K562 (cell line): ENCODE data around the gene PWP2. TPM values are rescaled to one million over a fixed set of nuclear protein-coding genes. Genes with fewer than 3 reads are reported as not detected.
A peak's percentile ranks its signal among the peaks of the same experiment; 100 is the strongest.

Experiments used
- ATAC-seq: fragments of 200-7000 bp; cut with Tn5 transposase; 3 replicates; pipeline ENCODE4 v1.9.1; 2020; ENCODE audit warnings: moderate library complexity
- BruUV-seq: library from RNA; stranded (reverse); fragments of 400-500 nt; replicated peaks from 2 replicates; lab custom pipeline; 2021; lab: Mats Ljungman, UMichigan
- CTCF ChIA-PET: fragments of 300-600 bp; formaldehyde crosslinking; extraction: SDS; loops from one replicate; lab custom pipeline; 2021; ENCODE audit warnings: low intra/inter-chr PET ratio; lab: Yijun Ruan, JAX
- POLR2A ChIA-PET: fragments of 300-600, 350-650 bp; sonication (Branson Sonifier 250); formaldehyde crosslinking; extraction: SDS; loops from one replicate; lab custom pipeline; 2021; ENCODE audit warnings: antibody characterized with exemption, inconsistent platforms; lab: Yijun Ruan, JAX
- DNase-seq, 4 experiments: peaks; one replicate each; pipeline versions ENCODE4 v3.0.0 to v3.0.0-alpha.2; 2011 to 2018; ENCODE audit warnings: low spot score in 3 of 4, mixed read lengths in 3 of 4; ENCODE audit errors: extremely low read depth in 1 of 4
- FAIRE-seq: peaks from 2 replicates; lab custom pipeline; 2011; peaks lifted over from hg19 to GRCh38; lab: Jason Lieb, UNC
- H2AFZ ChIP-seq: 2 replicates; pipeline ENCODE4 v1.6.0; 2011; ENCODE audit warnings: low read depth, low read length, control low read depth, inconsistent platforms
- H3K27ac ChIP-seq: fragments of 200-600 bp; 3 replicates; pipeline ENCODE4 v1.8.0; 2011; ENCODE audit warnings: low read depth, mild to moderate bottlenecking, control low read depth, inconsistent platforms, low read length, moderate library complexity, mixed read lengths; ENCODE audit errors: extremely low read depth
- H3K27me3 ChIP-seq, 2 experiments: fragments of 300-600 bp in 1 of 2; 2 replicates in 1 of 2; 3 replicates in 1 of 2; pipeline versions ENCODE4 v1.6.0 to v1.8.0; 2011; ENCODE audit warnings: inconsistent platforms in 2 of 2, low read length in 2 of 2, mild to moderate bottlenecking in 1 of 2, mixed read lengths in 1 of 2, moderate library complexity in 1 of 2; ENCODE audit not compliant: control insufficient read depth in 2 of 2, insufficient read depth in 2 of 2
- H3K36me3 ChIP-seq: fragments of 300-600 bp; 3 replicates; pipeline ENCODE4 v1.8.0; 2011; ENCODE audit warnings: mild to moderate bottlenecking, low read length, inconsistent platforms; ENCODE audit not compliant: control insufficient read depth, insufficient read depth
- H3K4me1 ChIP-seq, 2 experiments: fragments of 200-600 bp in 1 of 2; replicated peaks in 1 of 2; 2 replicates in 1 of 2; 3 replicates in 1 of 2; pipeline versions ENCODE4 v1.5.1 to v1.8.0; 2011; ENCODE audit warnings: inconsistent platforms in 2 of 2, low read length in 2 of 2, mild to moderate bottlenecking in 1 of 2, mixed read lengths in 1 of 2, moderate library complexity in 1 of 2; ENCODE audit not compliant: control insufficient read depth in 2 of 2, insufficient read depth in 2 of 2
- H3K4me2 ChIP-seq: 2 replicates; pipeline ENCODE4 v1.6.1; 2011; ENCODE audit warnings: low read length, control low read depth, inconsistent platforms, mixed read lengths; ENCODE audit not compliant: insufficient read depth
- H3K4me3 ChIP-seq: fragments of 200-600 bp; sonication (generic), shearing (Covaris generic); 2 replicates; pipeline ENCODE4 v1.5.1; 2016; ENCODE audit warnings: control low read depth, inconsistent platforms
- H3K79me2 ChIP-seq: fragments of 200-600 bp; 3 replicates; pipeline ENCODE4 v1.8.0; 2011; ENCODE audit warnings: low read length, inconsistent platforms; ENCODE audit not compliant: control insufficient read depth, insufficient read depth
- H3K9ac ChIP-seq, 2 experiments: 2 replicates each; pipeline versions ENCODE4 v1.6.0 to v1.6.1; 2011; ENCODE audit warnings: low read depth in 2 of 2, low read length in 2 of 2, control low read depth in 1 of 2, inconsistent platforms in 1 of 2, mild to moderate bottlenecking in 1 of 2, mixed read lengths in 1 of 2; ENCODE audit not compliant: insufficient read depth in 1 of 2
- H3K9me1 ChIP-seq: one replicate; pipeline ENCODE4 v1.6.0; 2011; ENCODE audit warnings: inconsistent platforms, mild to moderate bottlenecking, low read length, moderate library complexity; ENCODE audit not compliant: control insufficient read depth, insufficient read depth
- H3K9me3 ChIP-seq: replicated peaks from 2 replicates; pipeline ENCODE4 v1.5.1; 2011; ENCODE audit warnings: low read depth, low read length, inconsistent platforms; ENCODE audit not compliant: control insufficient read depth, insufficient read depth
- H4K20me1 ChIP-seq: replicated peaks from 2 replicates; pipeline ENCODE4 v1.6.1; 2011; ENCODE audit warnings: low read length, inconsistent platforms, mixed read lengths; ENCODE audit not compliant: control insufficient read depth, insufficient read depth
- CLOCK ChIP-seq: fragments of 250-450 bp; sonication (Bioruptor Pico); IDR thresholded peaks from 2 replicates; pipeline ENCODE4 v1.4.0; 2020; ENCODE audit warnings: mild to moderate bottlenecking, moderate library complexity, borderline replicate concordance
- FOXA1 ChIP-seq: fragments of 450-650 bp; IDR thresholded peaks from 2 replicates; pipeline ENCODE4 v1.6.1; 2016; ENCODE audit warnings: mild to moderate bottlenecking, borderline replicate concordance
- GTF2E2 ChIP-seq: fragments of 200-800 bp; sonication (Bioruptor generic); IDR thresholded peaks from 2 replicates; pipeline ENCODE4 v1.6.1; 2016; ENCODE audit warnings: missing genetic modification characterization, missing compliant biosample characterization
- JUN ChIP-seq, 2 experiments: sonication (generic) in 1 of 2; formaldehyde crosslinking in 1 of 2; IDR thresholded peaks; 2 replicates each; pipeline versions ENCODE4 v1.6.1 to v1.8.0; 2012 to 2022; ENCODE audit warnings: borderline replicate concordance in 2 of 2, mild to moderate bottlenecking in 2 of 2, improper control_type of control experiment in 1 of 2, low read depth in 1 of 2, low read length in 1 of 2, missing genetic modification reagents in 1 of 2
- KDM2B ChIP-seq: fragments of 250-450 bp; sonication (Bioruptor Pico); IDR thresholded peaks from 2 replicates; pipeline ENCODE4 v1.8.0; 2021; ENCODE audit warnings: mild to moderate bottlenecking, moderate library complexity
- POLR2G ChIP-seq: fragments of 200-400 bp; formaldehyde crosslinking; IDR thresholded peaks from 2 replicates; pipeline ENCODE4 v1.6.1; 2017; ENCODE audit warnings: low read depth, mild to moderate bottlenecking, antibody characterized with exemption, low read length, moderate library complexity
- RBM22 ChIP-seq: fragments of 200-400 bp; formaldehyde crosslinking; IDR thresholded peaks from 2 replicates; pipeline ENCODE4 v1.6.1; 2018; ENCODE audit warnings: low read length, low read depth; ENCODE audit not compliant: poor library complexity, severe bottlenecking
- SRSF3 ChIP-seq: fragments of 200-400 bp; formaldehyde crosslinking; IDR thresholded peaks from 2 replicates; pipeline ENCODE4 v1.6.1; 2016; ENCODE audit warnings: mild to moderate bottlenecking, low read length, moderate library complexity; ENCODE audit not compliant: insufficient read depth
- ZBTB12 ChIP-seq: fragments of 250-450 bp; sonication (Bioruptor Pico); IDR thresholded peaks from 2 replicates; pipeline ENCODE4 v1.4.0; 2020
- ZC3H4 ChIP-seq: sonication (generic); formaldehyde crosslinking; IDR thresholded peaks from 2 replicates; pipeline ENCODE4 v1.9.0; 2021; ENCODE audit warnings: missing genetic modification reagents, borderline replicate concordance
- ZEB2 ChIP-seq: fragments of 450-650 bp; IDR thresholded peaks from 2 replicates; pipeline ENCODE4 v1.6.1; 2016
- ZFP1 ChIP-seq: fragments of 450-650 bp; formaldehyde crosslinking; IDR thresholded peaks from 2 replicates; pipeline ENCODE4 v1.4.0; 2020; ENCODE audit warnings: mild to moderate bottlenecking, mixed read lengths
- ZFPM2 ChIP-seq: fragments of 250-450 bp; sonication (Bioruptor Pico); IDR thresholded peaks from 2 replicates; pipeline ENCODE4 v1.5.1; 2022; ENCODE audit warnings: mild to moderate bottlenecking
- ZNF277 ChIP-seq: fragments of 250-450 bp; sonication (Bioruptor Pico); IDR thresholded peaks from 2 replicates; pipeline ENCODE4 v1.8.0; 2022; ENCODE audit warnings: inconsistent platforms, mild to moderate bottlenecking, moderate library complexity, borderline replicate concordance
- WGBS: fragments of 100-300 bp; shearing (Covaris generic); methylation state at CpG from one replicate; pipeline ENCODE4 v1.1.6; 2016; ENCODE audit warnings: low coverage, mixed read lengths; ENCODE audit not compliant: insufficient coverage; ENCODE audit errors: missing lambda C conversion rate; 5-methylcytosine and 5-hydroxymethylcytosine counted together
- in situ Hi-C: fragments of 300-500 bp; cut with MboI; formaldehyde crosslinking; loops from 4 replicates; pipeline ENCODE4 v1.15.0; 2018; ENCODE audit warnings: inconsistent platforms, mixed read lengths
- intact Hi-C: fragments of 100-400 bp; cut with micrococcal nuclease; formaldehyde crosslinking; loops from 2 replicates; pipeline ENCODE4 v1.14.2; 2022
- polyA plus RNA-seq, 8 experiments: library from polyadenylated mRNA; depleted of rRNA in 4 of 8; stranded (reverse) in 5 of 8; unstranded in 3 of 8; fragments of >200 nt; fragmentation: Nextera tagmentation in 2 of 8; fragmentation: Illumina TruSeq in 1 of 8; extraction: Ambion mirVana in 2 of 8; extraction: Trizol in 1 of 8; gene quantifications; 2 replicates each; pipeline versions ENCODE4 v1.2.1 to v1.2.3, GENCODE V29; 2011 to 2014; ENCODE audit warnings: inconsistent platforms in 1 of 8, missing spikeins in 1 of 8
- total RNA-seq, 7 experiments: library from RNA; depleted of rRNA in 6 of 7; stranded (reverse); fragments of >200 nt in 6 of 7; fragmentation: Illumina TruSeq in 2 of 7; extraction: Trizol in 2 of 7; gene quantifications; 2 replicates each; pipeline versions ENCODE4 v1.2.1 to v1.2.3, GENCODE V29; 2011 to 2021; ENCODE audit warnings: low replicate concordance in 1 of 7

Gene PWP2
- total and polyA plus RNA-seq, 9 of the 15 experiments (the other 6 are each of a cell fraction or from before 2014, with no cell fraction given), result 0.72 to 57.6 (median 31.1) TPM

- no peak for FAIRE-seq
- TF ChIP-seq JUN (IDR thresholded peaks at IDR 0.05; ENCODE audit: borderline replicate concordance, low read depth, low read length) (no peak), JUN (CRISPR knock-in tag; IDR thresholded peaks at IDR 0.05; ENCODE audit: borderline replicate concordance) (no peak), ZFPM2 (no peak), RBM22 (peak; percentile 14), POLR2G (peak; percentile 33), GTF2E2 (tag) (no peak), ZBTB12 (CRISPR knock-in tag) (no peak), ZNF277 (CRISPR knock-in tag) (no peak), FOXA1 (no peak), CLOCK (no peak), ZEB2 (no peak), KDM2B (no peak), SRSF3 (no peak), ZFP1 (CRISPR knock-in tag) (no peak), ZC3H4 (CRISPR knock-in tag) (no peak)
- TF ChIP-seq, all 486 proteins: peak for 2
- intact Hi-C loops, result no loop called here
- Histone ChIP-seq H3K27ac (no peak overlapping the region), H3K9ac (no peak overlapping the region; a peak in 1 of 4 replicates), H3K4me2 (no peak overlapping the region), H3K9me1 (no peaks in the 10 kb centered on the region), H3K79me2 (peaks cover 9% of the 10 kb centered on the region; the same call in 1 of the 3 replicates), H3K27me3 (no peaks in the 10 kb centered on the region), H3K9me3 (no peaks in the 10 kb centered on the region), H4K20me1 (no peaks in the 10 kb centered on the region), H3K36me3 (peaks cover 87% of the 10 kb centered on the region), H3K4me3 (no peak overlapping the region), H3K4me1 (peaks cover 3 to 8% of the 10 kb centered on the region in 2 experiments; a peak in 4 of 5 replicates), H2AFZ (no peak overlapping the region)
- BruUV-seq, result no TSS peak
- in situ Hi-C loops, result no loop called here
- ATAC-seq (no peak), DNase-seq (no peak)
- ChIA-PET POLR2A (interaction anchor here (0.7 to 1.6 kb wide), 6 partner anchors 10 to 364 kb away, joined by 3 to 6 read pairs (median 3); no protein-coding TSS in a partner anchor), CTCF (no interaction called here)
- 89% methylated on average over 12 of the region's 12 CpGs for WGBS
These were observed 48.6 kb upstream of the PWP2 start for GRCh38 chr21:44058652-44058964.
